VCaP (cell line): ENCODE data around the gene PTPRD.

ENCODE experiments used
- H3K27ac ChIP-seq: fragments of 450-650 bp; 2 replicates; pipeline ENCODE4 v1.5.1; 2017
- CTCF ChIP-seq: fragments of 450-650 bp; conservative IDR thresholded peaks from 2 replicates; pipeline ENCODE4 v1.5.1; 2017; ENCODE audit warnings: mild to moderate bottlenecking, moderate library complexity

Gene PTPRD

GRCh38 chr9:8832955-8833354 lies 1779.8 kb downstream of the PTPRD start:
- no peak for TF ChIP-seq CTCF
- no peak overlapping the region for H3K27ac ChIP-seq

GRCh38 chr9:8832386-8832785 lies 1780.4 kb downstream of the PTPRD start:
- no peak for TF ChIP-seq CTCF
- no peak overlapping the region for H3K27ac ChIP-seq

- TF ChIP-seq CTCF = no peak
These were observed 1781.2 kb downstream of the PTPRD start for GRCh38 chr9:8831568-8831967.

GRCh38 chr9:8826281-8826680 lies 1786.5 kb downstream of the PTPRD start:
- no peak for TF ChIP-seq CTCF
- no peak overlapping the region for H3K27ac ChIP-seq

More at GRCh38 chr9:8831568-8831967, 1781.2 kb downstream of the PTPRD start:
- no peak overlapping the region for H3K27ac ChIP-seq

- H3K27ac ChIP-seq = no peak overlapping the region
- TF ChIP-seq CTCF = no peak
These were observed 1787.1 kb downstream of the PTPRD start for GRCh38 chr9:8825585-8826147.

GRCh38 chr9:8823131-8823895 lies 1789.5 kb downstream of the PTPRD start:
- no peak overlapping the region for H3K27ac ChIP-seq
- TF ChIP-seq CTCF = no peak

- no peak for TF ChIP-seq CTCF
These were observed 1790.2 kb downstream of the PTPRD start for GRCh38 chr9:8822667-8823025.

More at GRCh38 chr9:8822667-8823025, 1790.2 kb downstream of the PTPRD start:
- no peak overlapping the region for H3K27ac ChIP-seq
